Measurements from ENCODE around the gene FRMPD1.
A peak's percentile ranks its signal among the peaks of the same experiment; 100 is the strongest.

FRMPD1 gene

GRCh38 chr9:37769995-37770394 lies 119.2 kb downstream of the FRMPD1 start:
- no peak for TF ChIP-seq CTCF (IDR thresholded peaks at IDR 0.05; ENCODE audit: insufficient read depth, low read length, poor library complexity, severe bottlenecking)
- Histone ChIP-seq H3K4me3 (replicated peaks; ENCODE audit: low read depth, low read length) (no peak overlapping the region), H3K27me3 (replicated peaks; ENCODE audit: control insufficient read depth, insufficient read depth, low read length) (no peaks in the 10 kb centered on the region), H3K36me3 (ENCODE audit: control insufficient read depth, insufficient read depth, low read length) (peaks cover 5% of the 10 kb centered on the region)
- no peak for DNase-seq (ENCODE audit: extremely low read depth, insufficient read length)

GRCh38 chr9:37775216-37775919 lies 124.6 kb downstream of the FRMPD1 start:
- Histone ChIP-seq H3K36me3 (ENCODE audit: control insufficient read depth, insufficient read depth, low read length) (peaks cover 13% of the 10 kb centered on the region), H3K27me3 (replicated peaks; ENCODE audit: control insufficient read depth, insufficient read depth, low read length) (no peaks in the 10 kb centered on the region), H3K4me3 (replicated peaks; ENCODE audit: low read depth, low read length) (no peak overlapping the region)
- DNase-seq (ENCODE audit: extremely low read depth, insufficient read length), result no peak
- no peak for TF ChIP-seq CTCF (IDR thresholded peaks at IDR 0.05; ENCODE audit: insufficient read depth, low read length, poor library complexity, severe bottlenecking)

- Histone ChIP-seq H3K27me3 (replicated peaks; ENCODE audit: control insufficient read depth, insufficient read depth, low read length) (no peaks in the 10 kb centered on the region), H3K36me3 (ENCODE audit: control insufficient read depth, insufficient read depth, low read length) (peaks cover 13% of the 10 kb centered on the region), H3K4me3 (replicated peaks; ENCODE audit: low read depth, low read length) (no peak overlapping the region)
- no peak for TF ChIP-seq CTCF (IDR thresholded peaks at IDR 0.05; ENCODE audit: insufficient read depth, low read length, poor library complexity, severe bottlenecking)
- no peak for DNase-seq (ENCODE audit: extremely low read depth, insufficient read length)
Observed at GRCh38 chr9:37776328-37776727, 125.6 kb downstream of the FRMPD1 start.

GRCh38 chr9:37778534-37778933 lies 127.8 kb downstream of the FRMPD1 start:
- H3K27me3 ChIP-seq (replicated peaks; ENCODE audit: control insufficient read depth, insufficient read depth, low read length), result no peaks in the 10 kb centered on the region
- H3K4me3 ChIP-seq (replicated peaks; ENCODE audit: low read depth, low read length), result no peak overlapping the region
- no peak for DNase-seq (ENCODE audit: extremely low read depth, insufficient read length)
- TF ChIP-seq CTCF (IDR thresholded peaks at IDR 0.05; ENCODE audit: insufficient read depth, low read length, poor library complexity, severe bottlenecking), result no peak
- H3K36me3 ChIP-seq (ENCODE audit: control insufficient read depth, insufficient read depth, low read length), result peaks cover 17% of the 10 kb centered on the region

- no peak for DNase-seq (ENCODE audit: extremely low read depth, insufficient read length)
- Histone ChIP-seq H3K27me3 (replicated peaks; ENCODE audit: control insufficient read depth, insufficient read depth, low read length) (no peaks in the 10 kb centered on the region), H3K4me3 (replicated peaks; ENCODE audit: low read depth, low read length) (peak overlapping the region; percentile 87), H3K36me3 (ENCODE audit: control insufficient read depth, insufficient read depth, low read length) (peaks cover 8% of the 10 kb centered on the region)
- TF ChIP-seq CTCF (IDR thresholded peaks at IDR 0.05; ENCODE audit: insufficient read depth, low read length, poor library complexity, severe bottlenecking), result no peak
Observed at GRCh38 chr9:37784291-37784615, 133.5 kb downstream of the FRMPD1 start.
